NT2/D1 (cell line): ENCODE measurements around the gene VAV2.

Experiments
- DNase-seq: peaks from one replicate; pipeline ENCODE4 v3.0.0-alpha.2; 2011; ENCODE audit warnings: low read depth, low spot score
- H3K27me3 ChIP-seq: 2 replicates; pipeline ENCODE4 v1.6.0; 2011; ENCODE audit warnings: mild to moderate bottlenecking; ENCODE audit not compliant: insufficient read length, insufficient read depth
- H3K36me3 ChIP-seq: 2 replicates; pipeline ENCODE4 v1.6.1; 2011; ENCODE audit warnings: mild to moderate bottlenecking, low read length, mixed read lengths; ENCODE audit not compliant: insufficient read depth, insufficient read length
- H3K4me1 ChIP-seq: 2 replicates; pipeline ENCODE4 v1.5.1; 2011; ENCODE audit not compliant: insufficient read depth, insufficient read length
- H3K4me3 ChIP-seq: 2 replicates; pipeline ENCODE4 v1.5.1; 2011; ENCODE audit warnings: low read depth; ENCODE audit not compliant: insufficient read length
- H3K9ac ChIP-seq: 2 replicates; pipeline ENCODE4 v1.6.0; 2011; ENCODE audit warnings: low read depth; ENCODE audit not compliant: insufficient read length
- H3K9me3 ChIP-seq: 2 replicates; pipeline ENCODE4 v1.5.1; 2011; ENCODE audit warnings: mild to moderate bottlenecking, low read length; ENCODE audit not compliant: insufficient read depth
- SUZ12 ChIP-seq: IDR thresholded peaks from 2 replicates; pipeline ENCODE4 v1.6.1; 2011; ENCODE audit not compliant: insufficient read length, insufficient read depth; ENCODE audit errors: extremely low read depth
- YY1 ChIP-seq: IDR thresholded peaks from 2 replicates; pipeline ENCODE4 v1.6.1; 2011; ENCODE audit not compliant: insufficient read length, insufficient read depth
- ZNF274 ChIP-seq: IDR thresholded peaks from 2 replicates; pipeline ENCODE4 v1.6.1; 2011; ENCODE audit warnings: mild to moderate bottlenecking, low read depth, low read length

VAV2 gene

DNA sequence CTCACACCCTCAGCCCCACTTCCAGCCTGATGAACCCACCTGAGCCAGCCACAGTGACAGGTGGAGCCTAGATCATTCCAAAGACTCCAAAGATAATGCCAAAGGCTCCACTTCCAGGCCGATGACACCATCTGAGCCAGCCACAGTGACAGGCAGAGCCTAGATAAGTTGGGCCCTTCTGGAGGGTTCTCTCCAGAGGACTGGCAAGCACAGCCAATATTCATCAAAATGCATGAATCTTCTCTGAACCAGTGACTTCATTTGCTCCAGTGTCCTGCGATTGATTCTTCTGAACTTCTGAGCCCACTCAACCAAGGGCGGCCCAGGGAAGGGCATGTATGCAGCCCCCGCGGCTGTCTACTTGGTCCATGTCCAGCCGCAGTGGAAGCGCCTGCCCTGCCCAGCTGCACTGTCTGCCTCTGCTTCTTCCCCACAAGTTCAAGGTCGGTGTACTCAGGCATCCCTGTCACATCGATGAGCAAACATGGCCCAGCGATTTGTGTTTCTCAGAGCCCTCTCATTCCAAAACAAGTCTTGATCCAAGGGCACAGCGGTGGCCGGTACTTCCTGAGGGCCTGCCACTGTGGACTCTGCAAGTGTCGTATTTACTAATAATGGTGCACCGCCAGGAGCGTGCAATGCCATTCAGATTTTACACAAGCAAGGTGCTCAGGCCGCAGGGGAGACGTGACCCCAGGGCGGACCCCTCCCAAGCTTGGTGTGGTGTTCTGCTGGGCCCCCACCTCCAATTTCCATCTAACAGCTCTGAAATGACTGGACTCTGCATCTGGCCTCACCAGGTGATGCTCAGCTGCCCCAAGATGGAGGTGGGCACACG, 107.0 kb downstream of the VAV2 start:
- H3K4me1 ChIP-seq, result peaks cover 58% of the 10 kb centered on the region
- DNase-seq, result no peak
- peaks cover 22% of the 10 kb centered on the region for H3K36me3 ChIP-seq
- no peaks in the 10 kb centered on the region for H3K27me3 ChIP-seq
- H3K9ac ChIP-seq, result no peak overlapping the region
- TF ChIP-seq SUZ12 (no peak), ZNF274 (no peak), YY1 (no peak)
- H3K9me3 ChIP-seq, result no peaks in the 10 kb centered on the region
- H3K4me3 ChIP-seq, result no peak overlapping the region

GRCh38 chr9:133882849-133883755, 109.0 kb downstream of the VAV2 start:
- no peaks in the 10 kb centered on the region for H3K27me3 ChIP-seq
- H3K36me3 ChIP-seq, result peaks cover 15% of the 10 kb centered on the region
- TF ChIP-seq ZNF274, result no peak
- no peak for TF ChIP-seq SUZ12
- no peak for TF ChIP-seq YY1
- no peaks in the 10 kb centered on the region for H3K9me3 ChIP-seq
- H3K9ac ChIP-seq, result no peak overlapping the region
- no peak overlapping the region for H3K4me3 ChIP-seq
- no peak for DNase-seq
- peaks cover 40% of the 10 kb centered on the region for H3K4me1 ChIP-seq

GRCh38 chr9:133881671-133882381, 110.3 kb downstream of the VAV2 start:
- H3K9me3 ChIP-seq, result no peaks in the 10 kb centered on the region
- no peak for DNase-seq
- no peak overlapping the region for H3K9ac ChIP-seq
- no peak overlapping the region for H3K4me3 ChIP-seq
- peaks cover 31% of the 10 kb centered on the region for H3K4me1 ChIP-seq
- peaks cover 11% of the 10 kb centered on the region for H3K36me3 ChIP-seq
- no peak for TF ChIP-seq YY1
- no peak for TF ChIP-seq SUZ12
- TF ChIP-seq ZNF274, result no peak
- no peaks in the 10 kb centered on the region for H3K27me3 ChIP-seq

DNA sequence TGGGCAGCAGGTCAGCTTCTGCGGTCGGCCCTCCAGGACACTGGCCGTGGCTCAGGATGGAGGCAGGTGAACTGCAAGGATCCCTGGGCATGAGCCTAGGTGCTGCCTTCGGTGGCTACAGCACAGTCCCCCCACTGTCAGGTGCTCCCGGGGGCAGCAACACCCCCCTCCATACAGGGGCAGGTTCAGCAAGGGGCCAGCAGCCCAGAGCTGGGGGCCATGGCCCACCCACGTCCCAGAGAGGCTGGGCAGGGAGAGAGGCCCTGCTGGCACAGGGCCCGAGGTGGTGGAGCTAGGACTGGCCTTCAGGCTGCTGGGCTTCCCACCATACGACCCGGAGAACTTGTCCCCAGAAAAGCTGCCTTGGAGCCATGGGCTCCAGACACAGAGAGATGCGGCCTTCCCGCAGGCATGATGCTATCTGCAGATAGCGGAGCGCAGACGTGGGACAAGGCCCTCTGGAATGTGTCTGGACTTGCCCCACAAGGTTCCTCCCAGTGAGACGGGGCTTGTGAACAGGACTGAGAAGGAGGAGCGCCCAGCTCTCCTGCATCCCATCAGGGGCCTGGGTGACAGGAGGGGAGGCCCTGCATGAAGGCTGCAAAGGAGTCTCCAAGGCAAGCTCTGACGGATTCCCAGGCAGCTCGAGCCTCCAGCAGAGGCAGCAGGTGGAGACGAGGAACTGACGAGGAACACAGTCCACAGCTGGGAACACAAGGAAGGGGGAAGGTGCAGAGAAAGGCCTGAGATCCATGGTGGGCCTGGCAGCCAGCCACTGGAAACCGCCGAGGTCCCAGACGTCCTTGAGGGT, 111.1 kb downstream of the VAV2 start:
- H3K36me3 ChIP-seq, result peaks cover 9% of the 10 kb centered on the region
- no peak overlapping the region for H3K4me3 ChIP-seq
- TF ChIP-seq ZNF274 (no peak), YY1 (no peak), SUZ12 (no peak)
- no peaks in the 10 kb centered on the region for H3K9me3 ChIP-seq
- no peak overlapping the region for H3K9ac ChIP-seq
- H3K27me3 ChIP-seq, result no peaks in the 10 kb centered on the region
- peaks cover 31% of the 10 kb centered on the region for H3K4me1 ChIP-seq
- DNase-seq, result no peak

DNA sequence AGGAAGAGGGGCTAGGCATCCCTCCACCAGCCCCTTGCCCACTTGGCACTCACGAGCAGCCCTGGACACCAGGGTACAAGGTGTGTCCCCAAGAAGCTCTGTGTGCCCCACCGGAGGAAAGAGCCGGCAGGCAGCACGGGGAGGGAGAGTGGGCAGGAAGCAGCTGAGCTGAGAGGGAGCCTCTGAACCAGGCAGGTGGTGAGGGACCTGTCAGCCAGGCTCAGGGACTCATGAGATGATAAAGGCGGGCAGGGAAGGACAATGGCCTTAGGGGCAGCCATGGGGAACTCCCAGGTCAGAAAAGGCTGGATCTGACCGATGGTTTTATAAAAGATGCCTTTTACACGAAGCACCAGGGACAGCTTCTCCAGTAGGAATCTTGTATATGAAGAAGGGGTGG, 112.0 kb downstream of the VAV2 start:
- Histone ChIP-seq H3K27me3 (no peaks in the 10 kb centered on the region), H3K4me3 (no peak overlapping the region), H3K9ac (no peak overlapping the region), H3K36me3 (peaks cover 14% of the 10 kb centered on the region), H3K9me3 (no peaks in the 10 kb centered on the region), H3K4me1 (peaks cover 33% of the 10 kb centered on the region)
- TF ChIP-seq SUZ12 (no peak), YY1 (no peak), ZNF274 (no peak)
- DNase-seq, result no peak

GRCh38 chr9:133879615-133880014, 112.5 kb downstream of the VAV2 start:
- Histone ChIP-seq H3K4me3 (no peak overlapping the region), H3K9me3 (no peaks in the 10 kb centered on the region), H3K4me1 (peaks cover 38% of the 10 kb centered on the region), H3K9ac (no peak overlapping the region), H3K36me3 (peaks cover 14% of the 10 kb centered on the region), H3K27me3 (no peaks in the 10 kb centered on the region)
- no peak for TF ChIP-seq ZNF274
- TF ChIP-seq SUZ12, result no peak
- no peak for TF ChIP-seq YY1
- DNase-seq, result no peak
